H9 (cell line): ENCODE measurements around the gene BBX. TPM values are rescaled to one million over a fixed set of nuclear protein-coding genes. Genes with fewer than 3 reads are reported as not detected.

Experiments
- DNase-seq: peaks from one replicate; pipeline ENCODE4 v3.0.0-alpha.2; 2017
- H2AFZ ChIP-seq: one replicate; pipeline ENCODE4 v1.6.1; 2013; ENCODE audit warnings: mild to moderate bottlenecking, low read length, control low read depth, moderate library complexity
- H2AK5ac ChIP-seq: 2 replicates; pipeline ENCODE4 v1.6.1; 2013; ENCODE audit warnings: low read length, control low read depth, mixed read lengths; ENCODE audit not compliant: insufficient read length
- H2BK120ac ChIP-seq: one replicate; pipeline ENCODE4 v1.6.1; 2013; ENCODE audit warnings: low read depth, mild to moderate bottlenecking, low read length, control low read depth, inconsistent platforms; ENCODE audit not compliant: poor library complexity, severe bottlenecking
- H2BK12ac ChIP-seq: 2 replicates; pipeline ENCODE4 v1.6.1; 2013; ENCODE audit warnings: low read length, control low read depth, mixed read lengths, low read depth; ENCODE audit not compliant: insufficient read length
- H2BK15ac ChIP-seq: 2 replicates; pipeline ENCODE4 v1.6.1; 2013; ENCODE audit warnings: low read depth, low read length, control low read depth
- H2BK20ac ChIP-seq: one replicate; pipeline ENCODE4 v1.6.1; 2013; ENCODE audit warnings: low read depth, mild to moderate bottlenecking, low read length, control low read depth, inconsistent platforms; ENCODE audit not compliant: poor library complexity, severe bottlenecking
- H2BK5ac ChIP-seq: 2 replicates; pipeline ENCODE4 v1.6.1; 2013; ENCODE audit warnings: low read length, control low read depth, mixed read lengths; ENCODE audit not compliant: insufficient read length
- H3K14ac ChIP-seq: 2 replicates; pipeline ENCODE4 v1.6.1; 2013; ENCODE audit warnings: low read length, control low read depth; ENCODE audit not compliant: insufficient read depth
- H3K18ac ChIP-seq: 2 replicates; pipeline ENCODE4 v1.6.1; 2013; ENCODE audit warnings: low read depth, mild to moderate bottlenecking, mixed read lengths, low read length, control low read depth; ENCODE audit not compliant: insufficient read length
- H3K23ac ChIP-seq: 2 replicates; pipeline ENCODE4 v1.6.1; 2013; ENCODE audit warnings: low read length, control low read depth, mixed read lengths, low read depth; ENCODE audit not compliant: insufficient read length
- H3K23me2 ChIP-seq: 2 replicates; pipeline ENCODE4 v1.6.1; 2013; ENCODE audit warnings: low read depth, mild to moderate bottlenecking, mixed read lengths, low read length, control low read depth; ENCODE audit not compliant: insufficient read length, poor library complexity, severe bottlenecking
- H3K27ac ChIP-seq: 2 replicates; pipeline ENCODE4 v1.5.1; 2013; ENCODE audit warnings: low read length, control low read depth, mixed read lengths, low read depth; ENCODE audit not compliant: insufficient read length
- H3K27me3 ChIP-seq: 2 replicates; pipeline ENCODE4 v1.6.1; 2013; ENCODE audit warnings: low read length, control low read depth, inconsistent platforms; ENCODE audit not compliant: insufficient read depth
- H3K4ac ChIP-seq: 2 replicates; pipeline ENCODE4 v1.6.1; 2013; ENCODE audit warnings: low read depth, mild to moderate bottlenecking, control low read depth, inconsistent platforms, low read length, moderate library complexity
- H3K4me1 ChIP-seq: 2 replicates; pipeline ENCODE4 v1.6.1; 2013; ENCODE audit warnings: low read length, control low read depth, inconsistent platforms; ENCODE audit not compliant: insufficient read depth
- H3K4me2 ChIP-seq: 2 replicates; pipeline ENCODE4 v1.6.1; 2013; ENCODE audit warnings: low read length, control low read depth, mixed read lengths; ENCODE audit not compliant: insufficient read length, insufficient read depth
- H3K56ac ChIP-seq: 2 replicates; pipeline ENCODE4 v1.6.1; 2013; ENCODE audit warnings: low read depth, mild to moderate bottlenecking, mixed read lengths, low read length, control low read depth; ENCODE audit not compliant: insufficient read length
- H3K79me1 ChIP-seq: 2 replicates; pipeline ENCODE4 v1.6.1; 2013; ENCODE audit warnings: low read depth, mild to moderate bottlenecking, moderate library complexity, low read length, control low read depth, inconsistent platforms; ENCODE audit not compliant: insufficient read depth, poor library complexity, severe bottlenecking
- H3K79me2 ChIP-seq: 2 replicates; pipeline ENCODE4 v1.6.1; 2013; ENCODE audit warnings: low read length, control low read depth, inconsistent platforms; ENCODE audit not compliant: insufficient read depth
- H3K9ac ChIP-seq: 2 replicates; pipeline ENCODE4 v1.6.1; 2013; ENCODE audit warnings: low read length, control low read depth, mixed read lengths; ENCODE audit not compliant: insufficient read length; ENCODE audit errors: extremely low read depth
- H3K9me3 ChIP-seq: one replicate; pipeline ENCODE4 v1.6.1; 2013; ENCODE audit warnings: low read depth, low read length, inconsistent platforms; ENCODE audit not compliant: control insufficient read depth
- H3T11ph ChIP-seq: one replicate; pipeline ENCODE4 v1.6.1; 2013; ENCODE audit warnings: mild to moderate bottlenecking, low read length, control low read depth, inconsistent platforms
- H4K20me1 ChIP-seq: one replicate; pipeline ENCODE4 v1.6.1; 2013; ENCODE audit not compliant: control insufficient read depth, insufficient read length, insufficient read depth
- H4K5ac ChIP-seq: 2 replicates; pipeline ENCODE4 v1.6.1; 2013; ENCODE audit warnings: low read depth, mild to moderate bottlenecking, mixed read lengths, low read length, control low read depth; ENCODE audit not compliant: insufficient read length
- H4K8ac ChIP-seq: replicated peaks from 2 replicates; pipeline ENCODE4 v1.6.1; 2013; ENCODE audit warnings: low read length, control low read depth, mixed read lengths, low read depth; ENCODE audit not compliant: insufficient read length
- H4K91ac ChIP-seq: 2 replicates; pipeline ENCODE4 v1.6.1; 2013; ENCODE audit warnings: low read depth, mild to moderate bottlenecking, moderate library complexity, mixed read lengths, low read length, control low read depth; ENCODE audit not compliant: insufficient read length
- H3K27ac Mint-ChIP-seq, 3 experiments: 2 replicates in 2 of 3; 3 replicates in 1 of 3; pipeline ENCODE4 v1.8.0; 2020 to 2021; ENCODE audit warnings: mixed read lengths in 3 of 3, mild to moderate bottlenecking in 1 of 3, moderate library complexity in 1 of 3
- H3K27me3 Mint-ChIP-seq: 2 replicates; pipeline ENCODE4 v1.8.0; 2021; ENCODE audit warnings: low read depth, mild to moderate bottlenecking, moderate library complexity, mixed read lengths
- H3K36me3 Mint-ChIP-seq, 3 experiments: 2 replicates in 2 of 3; 3 replicates in 1 of 3; pipeline ENCODE4 v1.8.0; 2020 to 2021; ENCODE audit warnings: low read depth in 3 of 3, mixed read lengths in 3 of 3; ENCODE audit not compliant: insufficient read depth in 1 of 3
- H3K4me1 Mint-ChIP-seq, 2 experiments: 2 replicates each; pipeline ENCODE4 v1.8.0; 2020; ENCODE audit warnings: mixed read lengths in 2 of 2
- H3K4me3 Mint-ChIP-seq, 2 experiments: 2 replicates in 1 of 2; 3 replicates in 1 of 2; pipeline ENCODE4 v1.8.0; 2020 to 2021; ENCODE audit warnings: mild to moderate bottlenecking in 2 of 2, mixed read lengths in 2 of 2, moderate library complexity in 1 of 2
- H3K9me3 Mint-ChIP-seq, 2 experiments: 2 replicates in 1 of 2; 3 replicates in 1 of 2; pipeline ENCODE4 v1.8.0; 2020; ENCODE audit warnings: mild to moderate bottlenecking in 2 of 2, mixed read lengths in 2 of 2, moderate library complexity in 1 of 2
- WGBS: extraction: QIAGEN DNeasy Blood & Tissue Kit; methylation state at CpG from one replicate; pipeline ENCODE4 v1.1.7; 2013; ENCODE audit warnings: missing lambda C conversion rate, low lambda C conversion rate, mixed read lengths; ENCODE audit not compliant: insufficient read length; ENCODE audit errors: extremely low coverage; 5-methylcytosine and 5-hydroxymethylcytosine counted together
- total RNA-seq: library from RNA; stranded (reverse); gene quantifications from 2 replicates; pipeline ENCODE4 v1.2.1, GENCODE V29; 2021
- TF ChIP-seq, protein P1 (sequence below): fragments of 200-600 bp; sonication (generic); conservative IDR thresholded peaks from 3 replicates; pipeline ENCODE4 v1.8.0; 2021; ENCODE audit warnings: antibody characterized with exemption, mild to moderate bottlenecking

Gene BBX
- total RNA-seq, 1 experiment from 2014 or later = 34.8 TPM

DNA sequence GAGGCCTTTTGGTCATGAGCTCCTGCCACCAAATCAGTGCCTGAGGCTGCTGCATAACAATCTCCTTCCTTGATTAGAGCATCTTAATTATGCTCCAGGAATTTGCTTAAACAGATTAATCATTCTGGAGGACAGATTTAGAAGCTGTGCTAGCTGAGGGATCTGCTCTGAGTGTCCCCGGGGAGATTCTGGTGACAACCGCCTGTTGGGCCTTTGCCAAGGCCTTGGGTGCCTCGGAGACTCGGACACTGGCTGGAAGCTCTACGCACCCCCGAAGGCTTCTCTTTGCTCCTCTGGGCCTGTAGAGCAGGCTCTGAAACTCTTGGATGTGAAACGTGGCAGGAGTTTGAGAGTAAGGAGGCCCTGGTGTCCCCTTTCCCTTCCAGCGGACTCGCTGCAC is 304.0 kb downstream of the BBX start:
- Mint-ChIP-seq H3K4me1 (peaks cover 0 to 2% of the 10 kb centered on the region in 2 experiments; a peak in 1 of 4 replicates), H3K9me3 (no peaks in the 10 kb centered on the region), H3K27ac (no peak overlapping the region; a peak in 1 of 7 replicates), H3K27me3 (no peaks in the 10 kb centered on the region; the same call in 1 of the 2 replicates), H3K36me3 (no peaks in the 10 kb centered on the region), H3K4me3 (no peak overlapping the region)
- Histone ChIP-seq H3K23ac (no peak overlapping the region), H3K79me2 (no peaks in the 10 kb centered on the region), H2BK120ac (no peak overlapping the region), H3K18ac (no peak overlapping the region), H3K4me2 (no peak overlapping the region), H2BK12ac (no peak overlapping the region), H4K5ac (no peak overlapping the region), H2BK5ac (no peak overlapping the region), H3K23me2 (no peaks in the 10 kb centered on the region), H2AFZ (no peak overlapping the region), H3K56ac (no peak overlapping the region), H3K9me3 (no peaks in the 10 kb centered on the region), H3K4ac (no peak overlapping the region), H4K91ac (no peak overlapping the region), H2BK20ac (no peak overlapping the region), H3K27ac (no peak overlapping the region), H3T11ph (no peak overlapping the region), H2BK15ac (no peak overlapping the region), H3K4me1 (no peaks in the 10 kb centered on the region), H3K14ac (no peak overlapping the region), H3K79me1 (no peaks in the 10 kb centered on the region), H3K27me3 (no peaks in the 10 kb centered on the region), H4K8ac (no peak overlapping the region), H4K20me1 (no peaks in the 10 kb centered on the region), H2AK5ac (no peak overlapping the region), H3K9ac (no peak overlapping the region)
- no peak for DNase-seq
- TF ChIP-seq, protein P1, sequence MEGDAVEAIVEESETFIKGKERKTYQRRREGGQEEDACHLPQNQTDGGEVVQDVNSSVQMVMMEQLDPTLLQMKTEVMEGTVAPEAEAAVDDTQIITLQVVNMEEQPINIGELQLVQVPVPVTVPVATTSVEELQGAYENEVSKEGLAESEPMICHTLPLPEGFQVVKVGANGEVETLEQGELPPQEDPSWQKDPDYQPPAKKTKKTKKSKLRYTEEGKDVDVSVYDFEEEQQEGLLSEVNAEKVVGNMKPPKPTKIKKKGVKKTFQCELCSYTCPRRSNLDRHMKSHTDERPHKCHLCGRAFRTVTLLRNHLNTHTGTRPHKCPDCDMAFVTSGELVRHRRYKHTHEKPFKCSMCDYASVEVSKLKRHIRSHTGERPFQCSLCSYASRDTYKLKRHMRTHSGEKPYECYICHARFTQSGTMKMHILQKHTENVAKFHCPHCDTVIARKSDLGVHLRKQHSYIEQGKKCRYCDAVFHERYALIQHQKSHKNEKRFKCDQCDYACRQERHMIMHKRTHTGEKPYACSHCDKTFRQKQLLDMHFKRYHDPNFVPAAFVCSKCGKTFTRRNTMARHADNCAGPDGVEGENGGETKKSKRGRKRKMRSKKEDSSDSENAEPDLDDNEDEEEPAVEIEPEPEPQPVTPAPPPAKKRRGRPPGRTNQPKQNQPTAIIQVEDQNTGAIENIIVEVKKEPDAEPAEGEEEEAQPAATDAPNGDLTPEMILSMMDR = no peak
- no CpG with 5 or more reads among the region's 9 CpGs for WGBS
